ENCODE data around the gene RGS9BP.
"Not testable (repeated sequence)": the region's sequence is repeated elsewhere in the genome, so short reads cannot be mapped to it uniquely, and the experiment has no call there.

RGS9BP gene

GRCh38 chr19:32694851-32695250 lies 19.2 kb downstream of the RGS9BP start:
- DNase-seq (ENCODE audit: low read depth in 4 of 4, low spot score in 1 of 4) = not testable (repeated sequence)

- DNase-seq (ENCODE audit: low read depth in 4 of 4, low spot score in 1 of 4) = not testable (repeated sequence)
Observed at GRCh38 chr19:32695506-32695905, 19.9 kb downstream of the RGS9BP start.

- not testable (repeated sequence) for DNase-seq (ENCODE audit: low read depth in 4 of 4, low spot score in 1 of 4)
Observed at GRCh38 chr19:32696771-32697170, 21.1 kb downstream of the RGS9BP start.

- not testable (repeated sequence) for DNase-seq (ENCODE audit: low read depth in 4 of 4, low spot score in 1 of 4)
Observed at GRCh38 chr19:32700129-32700528, 24.5 kb downstream of the RGS9BP start.

- DNase-seq (ENCODE audit: low read depth in 4 of 4, low spot score in 1 of 4) = no peak
Observed at GRCh38 chr19:32702010-32702409, 26.4 kb downstream of the RGS9BP start.

- DNase-seq (ENCODE audit: low read depth in 4 of 4, low spot score in 1 of 4) = not testable (repeated sequence)
Observed at GRCh38 chr19:32704006-32704405, 28.4 kb downstream of the RGS9BP start.

GRCh38 chr19:32708457-32708856 lies 32.8 kb downstream of the RGS9BP start:
- no peak for DNase-seq (ENCODE audit: low read depth in 4 of 4, low spot score in 1 of 4)

GRCh38 chr19:32709032-32709431 lies 33.4 kb downstream of the RGS9BP start:
- DNase-seq (ENCODE audit: low read depth in 4 of 4, low spot score in 1 of 4) = no peak

- DNase-seq (ENCODE audit: low read depth in 4 of 4, low spot score in 1 of 4) = no peak
Observed at GRCh38 chr19:32711747-32712146, 36.1 kb downstream of the RGS9BP start.

- DNase-seq (ENCODE audit: low read depth in 4 of 4, low spot score in 1 of 4) = not testable (repeated sequence)
Observed at GRCh38 chr19:32716203-32716602, 40.6 kb downstream of the RGS9BP start.

- DNase-seq (ENCODE audit: low read depth in 4 of 4, low spot score in 1 of 4) = no peak
Observed at GRCh38 chr19:32717496-32717895, 41.8 kb downstream of the RGS9BP start.

- no peak for DNase-seq (ENCODE audit: low read depth in 4 of 4, low spot score in 1 of 4)
Observed at GRCh38 chr19:32718286-32718685, 42.6 kb downstream of the RGS9BP start.

- no peak for DNase-seq (ENCODE audit: low read depth in 4 of 4, low spot score in 1 of 4)
Observed at GRCh38 chr19:32719611-32720059, 44.0 kb downstream of the RGS9BP start, which contains the start of gene TDRD12. Gene TDRD12 (plus strand): TSS chr19:32719767. CDS start chr19:32720073, 306 bp downstream.

GRCh38 chr19:32720216-32720935 lies 44.7 kb downstream of the RGS9BP start:
- DNase-seq (ENCODE audit: low read depth in 4 of 4, low spot score in 1 of 4) = no peak

- no peak for DNase-seq (ENCODE audit: low read depth in 4 of 4, low spot score in 1 of 4)
Observed at GRCh38 chr19:32720936-32721250, 45.2 kb downstream of the RGS9BP start.

Measured in stimulated activated CD4-positive, alpha-beta T cell treated with anti-CD3 and anti-CD28 coated beads, Interleukin-1b, Interleukin-23, amount 100 ng/mL, for 24 hours (primary cell).